ENCODE data around the gene CTSZ. TPM values are rescaled to one million over a fixed set of nuclear protein-coding genes. Genes with fewer than 3 reads are reported as not detected.
A peak's percentile ranks its signal among the peaks of the same experiment; 100 is the strongest.

The CTSZ gene
- total RNA-seq, 1 experiment from 2014 or later: 26.3 TPM

- DNase-seq (ENCODE audit: low spot score): no peak
- TF ChIP-seq USF1 (CRISPR knock-in tag; IDR thresholded peaks at IDR 0.05) (no peak), FOXP4 (CRISPR knock-in tag; IDR thresholded peaks at IDR 0.05) (no peak), ZNF121 (CRISPR knock-in tag; IDR thresholded peaks at IDR 0.05) (no peak), SOX15 (CRISPR knock-in tag; IDR thresholded peaks at IDR 0.05) (no peak), CREM (CRISPR knock-in tag; IDR thresholded peaks at IDR 0.05) (no peak), RELA (CRISPR knock-in tag; IDR thresholded peaks at IDR 0.05; ENCODE audit: borderline replicate concordance) (no peak), IRF1 (CRISPR knock-in tag; IDR thresholded peaks at IDR 0.05) (no peak), OVOL2 (CRISPR knock-in tag; IDR thresholded peaks at IDR 0.05; ENCODE audit: borderline replicate concordance) (no peak), NFE2L1 (CRISPR knock-in tag; IDR thresholded peaks at IDR 0.05) (no peak), ZMAT4 (CRISPR knock-in tag; IDR thresholded peaks at IDR 0.05) (no peak), AR (CRISPR knock-in tag; IDR thresholded peaks at IDR 0.05) (no peak)
- Mint-ChIP-seq H3K4me1 (peaks cover 18% of the 10 kb centered on the region), H3K27me3 (ENCODE audit: low read depth) (peaks cover 15% of the 10 kb centered on the region), H3K9me3 (no peaks in the 10 kb centered on the region), H3K36me3 (peaks cover 55% of the 10 kb centered on the region), H3K4me3 (no peak overlapping the region), H3K27ac (no peak overlapping the region)
- ATAC-seq: no peak
- ChIA-PET CTCF (no interaction called here), POLR2A (no interaction called here)
Measured at GRCh38 chr20:59035381-59035780, 28.3 kb upstream of the CTSZ start.

- no peaks in the 10 kb centered on the region for H3K9me3 Mint-ChIP-seq
- peaks cover 69% of the 10 kb centered on the region for H3K36me3 Mint-ChIP-seq
- ChIA-PET POLR2A (no interaction called here), CTCF (interaction anchor here (1.0 kb wide), 1 partner anchor 189 kb away, joined by 3 read pairs; no protein-coding TSS in a partner anchor)
- TF ChIP-seq SOX15 (CRISPR knock-in tag; IDR thresholded peaks at IDR 0.05) (no peak), ZNF671 (CRISPR knock-in tag; IDR thresholded peaks at IDR 0.05) (no peak)
- no peak for ATAC-seq
- peaks cover 31% of the 10 kb centered on the region for H3K27me3 Mint-ChIP-seq (ENCODE audit: low read depth)
- H3K27ac Mint-ChIP-seq: no peak overlapping the region
- no peak for DNase-seq (ENCODE audit: low spot score)
- H3K4me1 Mint-ChIP-seq: peaks cover 25% of the 10 kb centered on the region
- no peak overlapping the region for H3K4me3 Mint-ChIP-seq
Measured at GRCh38 chr20:59033616-59034165, 26.6 kb upstream of the CTSZ start.

GRCh38 chr20:59033093-59033492 lies 26.0 kb upstream of the CTSZ start:
- H3K4me1 Mint-ChIP-seq: peaks cover 28% of the 10 kb centered on the region
- ChIA-PET CTCF (interaction anchor here (1.0 to 1.5 kb wide), 3 partner anchors 163 to 189 kb away, joined by 3 to 10 read pairs (median 5); no protein-coding TSS in a partner anchor), POLR2A (no interaction called here)
- H3K36me3 Mint-ChIP-seq: peaks cover 71% of the 10 kb centered on the region
- H3K4me3 Mint-ChIP-seq: peak overlapping the region; percentile 75
- no peak for DNase-seq (ENCODE audit: low spot score)
- H3K27ac Mint-ChIP-seq: no peak overlapping the region
- no peak for ATAC-seq
- peaks cover 37% of the 10 kb centered on the region for H3K27me3 Mint-ChIP-seq (ENCODE audit: low read depth)
- no peaks in the 10 kb centered on the region for H3K9me3 Mint-ChIP-seq
- no peak for TF ChIP-seq ZNF138 (CRISPR knock-in tag; conservative IDR thresholded peaks at IDR 0.05)
- TF ChIP-seq ERG (CRISPR knock-in tag; IDR thresholded peaks at IDR 0.05): no peak
- TF ChIP-seq RORB (CRISPR knock-in tag; IDR thresholded peaks at IDR 0.05): no peak
- TF ChIP-seq MLX (CRISPR knock-in tag; IDR thresholded peaks at IDR 0.05): no peak
- no peak for TF ChIP-seq RELA (CRISPR knock-in tag; IDR thresholded peaks at IDR 0.05; ENCODE audit: borderline replicate concordance)
- TF ChIP-seq E2F4 (CRISPR knock-in tag; IDR thresholded peaks at IDR 0.05; ENCODE audit: borderline replicate concordance, low read depth): no peak
- TF ChIP-seq GRHL2 (CRISPR knock-in tag; IDR thresholded peaks at IDR 0.05; ENCODE audit: insufficient replicate concordance, severe bottlenecking): no peak
- no peak for TF ChIP-seq ZNF219 (CRISPR knock-in tag; IDR thresholded peaks at IDR 0.05; ENCODE audit: borderline replicate concordance)
- TF ChIP-seq FOXP4 (CRISPR knock-in tag; IDR thresholded peaks at IDR 0.05): no peak
